Measurements from ENCODE around the gene ZNF319. TPM values are rescaled to one million over a fixed set of nuclear protein-coding genes. Genes with fewer than 3 reads are reported as not detected.

The ZNF319 gene
- total and polyA plus RNA-seq, 2 of the 13 experiments (the other 11 are each of a cell fraction or from before 2014, with no cell fraction given), result 2.4 to 3.6 TPM

- TF ChIP-seq HOMEZ (CRISPR knock-in tag; IDR thresholded peaks at IDR 0.05; ENCODE audit: low read depth) (no peak), ZNF503 (CRISPR knock-in tag; IDR thresholded peaks at IDR 0.05) (no peak), ELF3 (CRISPR knock-in tag; IDR thresholded peaks at IDR 0.05) (0 out of 2 replicates have a peak, but pooled peaks have one; percentile 31), ZNF232 (CRISPR knock-in tag; IDR thresholded peaks at IDR 0.05; ENCODE audit: borderline replicate concordance) (no peak), SKIL (CRISPR knock-in tag; IDR thresholded peaks at IDR 0.05; ENCODE audit: borderline replicate concordance) (no peak), SNRNP70 (IDR thresholded peaks at IDR 0.05; ENCODE audit: low read depth, low read length) (no peak), MAZ (IDR thresholded peaks at IDR 0.05; ENCODE audit: borderline replicate concordance, low read depth, low read length) (no peak), MAZ (CRISPR knock-in tag; IDR thresholded peaks at IDR 0.05; ENCODE audit: low read depth) (no peak), ZNF446 (CRISPR knock-in tag; IDR thresholded peaks at IDR 0.05) (no peak), IRF2 (CRISPR knock-in tag; IDR thresholded peaks at IDR 0.05) (0 out of 2 replicates have a peak, but pooled peaks have one; percentile 37), NRL (CRISPR knock-in tag; IDR thresholded peaks at IDR 0.05; ENCODE audit: borderline replicate concordance) (peak; percentile 24; the same call in 1 of the 2 replicates), CTCF (CRISPR knock-in tag; IDR thresholded peaks at IDR 0.05) (peak; percentile 94), AFF4 (CRISPR knock-in tag; IDR thresholded peaks at IDR 0.05) (0 out of 2 replicates have a peak, but pooled peaks have one; percentile 49), ZNF512 (CRISPR knock-in tag; IDR thresholded peaks at IDR 0.05) (peak; percentile 83; the same call in 1 of the 2 replicates)
These were observed 20.4 kb upstream of the ZNF319 start (continued) for GRCh38 chr16:58020628-58021521.
